Parathyroid adenoma (tissue), 2 donors: ENCODE measurements around the gene GCK.

Source experiments
- H2AFZ ChIP-seq: fragments of 300-600 bp; sonication (generic); one replicate; pipeline ENCODE4 v1.7.0; 2017; ENCODE audit warnings: antibody characterized with exemption, mild to moderate bottlenecking
- H3K27ac ChIP-seq: fragments of 300-600 bp; sonication (generic); one replicate; pipeline ENCODE4 v1.7.0; 2017
- H3K27me3 ChIP-seq: fragments of 300-600 bp; sonication (generic); one replicate; pipeline ENCODE4 v1.7.0; 2017; ENCODE audit warnings: low read length; ENCODE audit not compliant: control insufficient read depth, insufficient read depth
- H3K36me3 ChIP-seq: fragments of 300-600 bp; sonication (generic); one replicate; pipeline ENCODE4 v1.7.0; 2017; ENCODE audit warnings: low read length; ENCODE audit not compliant: control insufficient read depth, insufficient read depth
- H3K4me1 ChIP-seq: fragments of 300-600 bp; sonication (generic); one replicate; pipeline ENCODE4 v1.7.0; 2017; ENCODE audit warnings: control low read depth
- H3K4me2 ChIP-seq: fragments of 300-600 bp; sonication (generic); one replicate; pipeline ENCODE4 v1.7.0; 2017; ENCODE audit warnings: low read length
- H3K4me3 ChIP-seq: fragments of 300-600 bp; sonication (generic); one replicate; pipeline ENCODE4 v1.7.0; 2017; ENCODE audit warnings: low read depth, low read length
- H3K79me2 ChIP-seq: fragments of 300-600 bp; sonication (generic); one replicate; pipeline ENCODE4 v1.7.0; 2017; ENCODE audit warnings: control low read depth
- H3K9ac ChIP-seq: fragments of 300-600 bp; sonication (generic); one replicate; pipeline ENCODE4 v1.7.0; 2017; ENCODE audit warnings: mild to moderate bottlenecking
- H3K9me3 ChIP-seq: fragments of 300-600 bp; sonication (generic); one replicate; pipeline ENCODE4 v1.7.0; 2017; ENCODE audit warnings: low read length; ENCODE audit not compliant: control insufficient read depth
- CTCF ChIP-seq: fragments of 300-600 bp; sonication (generic); IDR thresholded peaks from one replicate; pipeline ENCODE4 v1.7.0; 2017; ENCODE audit warnings: antibody characterized with exemption, mild to moderate bottlenecking
- donor health status: primary hyperparathyroidism.

Gene GCK

GRCh38 chr7:44159824-44160630, 29.2 kb downstream of the GCK start:
- H3K36me3 ChIP-seq: no peaks in the 10 kb centered on the region
- no peak overlapping the region for H3K9ac ChIP-seq
- no peaks in the 10 kb centered on the region for H3K79me2 ChIP-seq
- no peak overlapping the region for H3K4me3 ChIP-seq
- no peaks in the 10 kb centered on the region for H3K4me1 ChIP-seq
- H3K4me2 ChIP-seq: no peak overlapping the region
- H3K9me3 ChIP-seq: no peaks in the 10 kb centered on the region
- no peak for TF ChIP-seq CTCF
- no peak overlapping the region for H2AFZ ChIP-seq
- no peaks in the 10 kb centered on the region for H3K27me3 ChIP-seq
- H3K27ac ChIP-seq: no peak overlapping the region

GRCh38 chr7:44158873-44159631, 30.2 kb downstream of the GCK start:
- H3K4me1 ChIP-seq: no peaks in the 10 kb centered on the region
- no peak for TF ChIP-seq CTCF
- H2AFZ ChIP-seq: no peak overlapping the region
- no peaks in the 10 kb centered on the region for H3K79me2 ChIP-seq
- no peaks in the 10 kb centered on the region for H3K36me3 ChIP-seq
- H3K27me3 ChIP-seq: no peaks in the 10 kb centered on the region
- H3K27ac ChIP-seq: no peak overlapping the region
- no peak overlapping the region for H3K4me3 ChIP-seq
- H3K9me3 ChIP-seq: no peaks in the 10 kb centered on the region
- no peak overlapping the region for H3K4me2 ChIP-seq
- no peak overlapping the region for H3K9ac ChIP-seq

GRCh38 chr7:44158096-44158872, 31.0 kb downstream of the GCK start:
- Histone ChIP-seq H3K36me3 (no peaks in the 10 kb centered on the region), H3K9me3 (no peaks in the 10 kb centered on the region), H3K4me2 (no peak overlapping the region), H3K27ac (no peak overlapping the region), H2AFZ (no peak overlapping the region), H3K9ac (no peak overlapping the region), H3K79me2 (no peaks in the 10 kb centered on the region), H3K4me1 (no peaks in the 10 kb centered on the region), H3K27me3 (no peaks in the 10 kb centered on the region), H3K4me3 (no peak overlapping the region)
- no peak for TF ChIP-seq CTCF

- Histone ChIP-seq H3K4me2 (no peak overlapping the region), H3K27ac (no peak overlapping the region), H3K27me3 (no peaks in the 10 kb centered on the region), H2AFZ (no peak overlapping the region), H3K4me1 (no peaks in the 10 kb centered on the region), H3K9me3 (no peaks in the 10 kb centered on the region), H3K36me3 (no peaks in the 10 kb centered on the region), H3K4me3 (no peak overlapping the region), H3K79me2 (no peaks in the 10 kb centered on the region), H3K9ac (no peak overlapping the region)
- TF ChIP-seq CTCF: no peak
Observed at GRCh38 chr7:44157116-44158080, 31.8 kb downstream of the GCK start.
